Heart right ventricle (tissue), 16 donors: ENCODE data around the gene FHIT. TPM values are rescaled to one million over a fixed set of nuclear protein-coding genes. Genes with fewer than 3 reads are reported as not detected.

Source experiments
- ATAC-seq, 8 donors: fragments of 200-7000 bp; cut with Tn5 transposase; one replicate each; pipeline ENCODE4 v1.9.1; 2020; ENCODE audit warnings: mild to moderate bottlenecking in 8 of 8, moderate library complexity in 8 of 8, moderate number of reproducible peaks in 1 of 8
- DNase-seq, 2 donors: peaks; one replicate each; pipeline ENCODE4 v3.0.0-alpha.2; 2020
- H3K27ac ChIP-seq, 10 donors: fragments of 200-600 bp; sonication (generic) in 2 of 10; one replicate each; pipeline versions ENCODE4 v1.5.0 to v1.8.0; 2020 to 2022; ENCODE audit warnings: mild to moderate bottlenecking in 3 of 10
- H3K27me3 ChIP-seq, 7 donors: fragments of 200-600 bp; one replicate each; pipeline ENCODE4 v1.8.0; 2021 to 2022; ENCODE audit warnings: mild to moderate bottlenecking in 2 of 7
- H3K36me3 ChIP-seq, 9 donors: fragments of 200-600 bp; sonication (generic) in 1 of 9; one replicate each; pipeline versions ENCODE4 v1.5.0 to v1.8.0; 2020 to 2022; ENCODE audit warnings: mild to moderate bottlenecking in 2 of 9
- H3K4me1 ChIP-seq, 9 donors: fragments of 200-600 bp; sonication (generic) in 1 of 9; one replicate each; pipeline versions ENCODE4 v1.5.0 to v1.8.0; 2020 to 2022; ENCODE audit warnings: mild to moderate bottlenecking in 4 of 9
- H3K4me3 ChIP-seq, 10 donors: fragments of 200-600 bp; sonication (generic) in 2 of 10; one replicate each; pipeline versions ENCODE4 v1.5.0 to v1.8.0; 2020 to 2022; ENCODE audit warnings: mild to moderate bottlenecking in 7 of 10, moderate library complexity in 2 of 10
- H3K9me3 ChIP-seq, 11 donors: fragments of 200-600 bp in 10 of 11; sonication (generic) in 2 of 11; one replicate each; pipeline versions ENCODE4 v1.5.0 to v1.8.0; 2013 to 2022; ENCODE audit warnings: mild to moderate bottlenecking in 2 of 11, control low read depth in 1 of 11, moderate library complexity in 1 of 11
- WGBS, 2 donors: extraction: QIAGEN DNeasy Blood & Tissue Kit; methylation state at CpG; one replicate each; pipeline ENCODE4 v1.1.7; 2013; ENCODE audit warnings: inconsistent platforms in 1 of 2; 5-methylcytosine and 5-hydroxymethylcytosine counted together
- intact Hi-C, 10 donors: fragments of 100-400 bp; cut with DNase I; formaldehyde crosslinking; loops; one replicate each; pipeline versions ENCODE4 v1.11.1 to v1.14.2; 2022
- polyA plus RNA-seq, 2 donors: library from polyadenylated mRNA; stranded (reverse); fragments of 200-250 nt; gene quantifications; one replicate each; pipeline ENCODE4 v1.2.3, GENCODE V29; 2013
- total RNA-seq, 10 donors: library from RNA; stranded (reverse); fragmentation: NEBNext Ultra II Directional in 3 of 10; extraction: Animal tissue kit (Norgen Biotek cat#: 25700) in 3 of 10; gene quantifications; one replicate each; pipeline versions ENCODE4 v1.2.1 to v1.2.4, GENCODE V29; 2021 to 2023
- TF ChIP-seq, protein P1 (sequence below), 9 donors: fragments of 200-600 bp; sonication (generic) in 2 of 9; IDR thresholded peaks; one replicate each; pipeline versions ENCODE4 v1.5.0 to v1.8.0; 2021 to 2022; ENCODE audit warnings: antibody characterized with exemption in 9 of 9, mild to moderate bottlenecking in 5 of 9, moderate library complexity in 1 of 9
- donor health status: Arrhythmogenic right ventricular cardiomyopathy.
- donor health status: ischemic (EF 13 %, LVEDD 7.1; RV severe dilation, severe dysfunction).
- donor health status: healthy with polysubstance abuse.
- donor health status: DM: no; HTN: yes; CAD: no.
- donor health status: DM: no; HTN: no; CAD: no.
- donor health status: ischemic (EF 25% LVEDD 6.9; RV normal size, moderate dysfunction).
- donor health status: ischemic (EF 25% LVEDD 5.7; RV mildly dilated, moderate dysfunction).
- donor health status: healthy.
- donor health status: DM: yes; HTN: yes; CAD: no.
- donor health status: Ischemic cardiomyopathy.
- donor health status: ischemic (EF 35%, LVEDD 5.7; RV mildly dilated, moderate dysfunction).
- donor health status: nonischemic (EF 11% LVEDD 7.7; RV severe dilation, severe dysfunction).
- donor health status: DM: yes; HTN: yes; CAD: no.
- donor health status: PGD.
- donor health status: ischemic (EF 29% LVEDD 5.4; RV normal size, mild dysfunction).
- donor health status: nonischemic (EF 23%, LVEDD 6.1; RV moderate dilation, normal function).

Gene FHIT
- total and polyA plus RNA-seq, 12 donors = 4.7 to 25.5 (median 18.3) TPM

DNA sequence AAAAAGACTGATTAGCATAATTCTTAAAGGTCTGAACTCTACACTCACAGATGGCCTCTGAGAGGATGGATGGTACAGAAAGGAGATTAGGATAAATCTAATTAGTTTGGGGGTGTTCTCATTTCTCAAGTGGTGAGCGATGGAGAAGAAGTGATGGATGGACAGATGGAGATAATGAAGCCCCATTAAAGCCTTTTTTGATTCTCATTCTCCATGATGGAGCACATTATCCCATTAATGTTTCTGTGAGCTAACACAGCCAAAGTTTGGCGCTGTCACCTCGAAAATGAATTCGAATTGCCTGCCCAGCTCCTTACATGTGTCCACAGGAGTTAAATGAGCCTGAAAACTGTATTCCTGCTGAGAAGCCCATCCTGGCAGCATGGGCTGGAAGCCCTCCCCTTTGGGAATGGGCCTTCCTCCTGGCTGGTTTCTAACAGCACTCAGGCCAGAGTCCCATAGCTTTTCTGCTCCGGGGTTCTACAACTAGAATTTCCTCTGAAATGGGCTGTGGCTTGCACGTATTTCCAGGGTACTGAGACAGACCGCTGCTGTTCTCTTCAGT, 1475.4 kb downstream of the FHIT start:
- Histone ChIP-seq H3K27ac (no peak overlapping the region), H3K9me3 (no peaks in the 10 kb centered on the region), H3K36me3 (no peaks in the 10 kb centered on the region), H3K4me3 (no peak overlapping the region), H3K4me1 (peaks cover 0 to 12% (median 0%) of the 10 kb centered on the region in 9 donors), H3K27me3 (no peaks in the 10 kb centered on the region)
- intact Hi-C loops = no loop called here
- 76 to 83% methylated on average over 7 of the region's 7 CpGs for WGBS, 2 donors
- TF ChIP-seq, protein P1, sequence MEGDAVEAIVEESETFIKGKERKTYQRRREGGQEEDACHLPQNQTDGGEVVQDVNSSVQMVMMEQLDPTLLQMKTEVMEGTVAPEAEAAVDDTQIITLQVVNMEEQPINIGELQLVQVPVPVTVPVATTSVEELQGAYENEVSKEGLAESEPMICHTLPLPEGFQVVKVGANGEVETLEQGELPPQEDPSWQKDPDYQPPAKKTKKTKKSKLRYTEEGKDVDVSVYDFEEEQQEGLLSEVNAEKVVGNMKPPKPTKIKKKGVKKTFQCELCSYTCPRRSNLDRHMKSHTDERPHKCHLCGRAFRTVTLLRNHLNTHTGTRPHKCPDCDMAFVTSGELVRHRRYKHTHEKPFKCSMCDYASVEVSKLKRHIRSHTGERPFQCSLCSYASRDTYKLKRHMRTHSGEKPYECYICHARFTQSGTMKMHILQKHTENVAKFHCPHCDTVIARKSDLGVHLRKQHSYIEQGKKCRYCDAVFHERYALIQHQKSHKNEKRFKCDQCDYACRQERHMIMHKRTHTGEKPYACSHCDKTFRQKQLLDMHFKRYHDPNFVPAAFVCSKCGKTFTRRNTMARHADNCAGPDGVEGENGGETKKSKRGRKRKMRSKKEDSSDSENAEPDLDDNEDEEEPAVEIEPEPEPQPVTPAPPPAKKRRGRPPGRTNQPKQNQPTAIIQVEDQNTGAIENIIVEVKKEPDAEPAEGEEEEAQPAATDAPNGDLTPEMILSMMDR (IDR thresholded peaks at IDR 0.05) = no peak
- no peak for DNase-seq
- no peak for ATAC-seq

DNA sequence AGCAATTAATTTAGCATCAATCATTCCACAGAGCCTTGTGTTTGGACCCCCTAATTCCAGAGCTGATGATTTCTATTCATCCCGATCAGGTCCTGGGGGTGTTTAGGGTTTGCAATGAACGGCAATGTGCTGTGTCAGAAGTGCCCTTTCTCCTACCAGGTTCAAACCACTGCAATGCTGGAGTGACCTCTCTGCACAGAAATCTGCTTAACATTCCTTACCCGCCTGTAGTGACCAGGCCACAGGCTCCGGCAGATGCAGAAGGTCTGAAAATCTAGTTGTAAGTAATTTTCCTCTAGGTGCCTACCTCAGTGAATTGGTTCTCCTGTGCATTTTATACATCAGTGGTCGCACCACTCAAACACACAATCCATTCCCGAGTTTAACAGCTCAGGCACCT, 1476.1 kb downstream of the FHIT start:
- WGBS, 2 donors = 88 to 89% methylated on average over 6 of the region's 6 CpGs
- DNase-seq = no peak
- intact Hi-C loops = no loop called here
- no peaks in the 10 kb centered on the region for H3K9me3 ChIP-seq
- TF ChIP-seq, protein P1 (IDR thresholded peaks at IDR 0.05) = no peak
- H3K4me3 ChIP-seq = no peak overlapping the region
- H3K4me1 ChIP-seq = peaks cover 0 to 12% (median 0%) of the 10 kb centered on the region in 9 donors
- H3K36me3 ChIP-seq = no peaks in the 10 kb centered on the region
- no peak overlapping the region for H3K27ac ChIP-seq
- ATAC-seq = no peak
- no peaks in the 10 kb centered on the region for H3K27me3 ChIP-seq

DNA sequence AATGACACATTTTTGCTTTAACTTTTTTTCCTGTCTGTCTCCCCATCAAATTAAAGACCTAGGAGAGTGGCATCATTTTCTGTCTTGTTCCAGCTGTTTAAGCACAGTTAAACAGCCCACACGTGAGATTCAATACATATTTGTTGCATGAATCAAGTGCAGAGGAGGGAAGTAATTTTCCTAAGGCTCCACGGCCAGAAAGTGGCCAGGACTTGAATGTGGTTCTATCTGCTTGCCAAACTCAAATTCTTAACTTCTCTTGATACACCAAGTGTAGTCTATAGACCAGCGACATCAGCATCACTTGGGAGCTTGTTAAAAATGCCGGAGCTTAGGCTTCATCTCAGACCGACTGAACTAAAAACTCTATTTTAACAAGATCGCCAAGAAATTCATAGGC, 1476.6 kb downstream of the FHIT start:
- DNase-seq (no peak), ATAC-seq (peak in 2 of 8 donors; percentile 41 to 44)
- Histone ChIP-seq H3K36me3 (no peaks in the 10 kb centered on the region), H3K27me3 (no peaks in the 10 kb centered on the region), H3K4me3 (no peak overlapping the region), H3K9me3 (no peaks in the 10 kb centered on the region), H3K27ac (no peak overlapping the region), H3K4me1 (peaks cover 0 to 12% (median 0%) of the 10 kb centered on the region in 9 donors)
- intact Hi-C loops = no loop called here
- TF ChIP-seq, protein P1 (IDR thresholded peaks at IDR 0.05) = no peak
- WGBS, 2 donors = 70 to 72% methylated on average over 6 of the region's 6 CpGs

DNA sequence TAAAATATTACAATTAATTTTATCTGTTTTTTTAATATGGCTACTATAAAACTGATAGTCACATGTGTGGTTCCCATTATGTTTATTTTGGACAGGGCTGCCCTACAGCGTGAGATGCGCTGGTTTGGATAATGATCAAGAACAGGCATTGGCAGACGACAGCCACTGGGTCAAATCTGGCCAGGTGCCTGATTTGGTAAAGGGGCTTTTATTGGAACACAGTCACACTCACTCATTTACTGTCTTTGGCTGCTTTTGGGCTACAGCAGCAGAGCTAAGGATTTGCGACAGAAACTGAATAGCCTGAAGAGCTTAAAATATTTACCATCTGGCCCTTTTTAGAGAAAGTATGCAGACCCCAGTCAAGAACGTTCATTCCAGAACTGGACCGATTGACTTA, 1477.3 kb downstream of the FHIT start:
- ATAC-seq = no peak
- DNase-seq = no peak
- no peaks in the 10 kb centered on the region for H3K9me3 ChIP-seq
- H3K27me3 ChIP-seq = no peaks in the 10 kb centered on the region
- intact Hi-C loops = no loop called here
- peaks cover 0 to 12% (median 0%) of the 10 kb centered on the region in 9 donors for H3K4me1 ChIP-seq
- no peak overlapping the region for H3K27ac ChIP-seq
- H3K36me3 ChIP-seq = no peaks in the 10 kb centered on the region
- H3K4me3 ChIP-seq = no peak overlapping the region
- TF ChIP-seq, protein P1 (IDR thresholded peaks at IDR 0.05) = no peak
- WGBS, 2 donors = 66% methylated on average over 6 of the region's 6 CpGs
